ENCODE measurements around the gene PPP1CB.

DNA sequence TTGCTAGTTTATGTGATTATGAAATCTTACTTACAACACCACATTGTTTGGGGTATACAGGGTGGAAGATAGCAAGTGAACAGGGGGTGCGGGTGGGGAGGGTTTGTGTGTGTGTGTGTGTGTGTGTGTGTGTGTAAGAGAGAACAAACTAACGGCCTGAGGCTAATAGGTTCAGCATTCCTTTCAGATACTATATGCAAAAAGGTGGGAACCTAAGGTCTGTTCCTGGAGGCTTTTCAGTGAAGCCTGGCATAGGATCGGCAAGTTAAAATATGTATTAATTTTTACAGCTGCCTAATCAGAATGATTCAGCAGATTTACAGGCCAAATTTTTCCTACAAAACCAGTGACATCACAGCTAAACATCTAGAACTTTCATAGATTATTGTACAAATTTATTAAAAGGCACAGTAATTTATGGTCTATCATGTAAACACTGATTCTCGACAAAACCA, 51.4 kb downstream of the PPP1CB start:
- TF ChIP-seq, protein P1, sequence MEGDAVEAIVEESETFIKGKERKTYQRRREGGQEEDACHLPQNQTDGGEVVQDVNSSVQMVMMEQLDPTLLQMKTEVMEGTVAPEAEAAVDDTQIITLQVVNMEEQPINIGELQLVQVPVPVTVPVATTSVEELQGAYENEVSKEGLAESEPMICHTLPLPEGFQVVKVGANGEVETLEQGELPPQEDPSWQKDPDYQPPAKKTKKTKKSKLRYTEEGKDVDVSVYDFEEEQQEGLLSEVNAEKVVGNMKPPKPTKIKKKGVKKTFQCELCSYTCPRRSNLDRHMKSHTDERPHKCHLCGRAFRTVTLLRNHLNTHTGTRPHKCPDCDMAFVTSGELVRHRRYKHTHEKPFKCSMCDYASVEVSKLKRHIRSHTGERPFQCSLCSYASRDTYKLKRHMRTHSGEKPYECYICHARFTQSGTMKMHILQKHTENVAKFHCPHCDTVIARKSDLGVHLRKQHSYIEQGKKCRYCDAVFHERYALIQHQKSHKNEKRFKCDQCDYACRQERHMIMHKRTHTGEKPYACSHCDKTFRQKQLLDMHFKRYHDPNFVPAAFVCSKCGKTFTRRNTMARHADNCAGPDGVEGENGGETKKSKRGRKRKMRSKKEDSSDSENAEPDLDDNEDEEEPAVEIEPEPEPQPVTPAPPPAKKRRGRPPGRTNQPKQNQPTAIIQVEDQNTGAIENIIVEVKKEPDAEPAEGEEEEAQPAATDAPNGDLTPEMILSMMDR (IDR thresholded peaks at IDR 0.05; ENCODE audit: poor library complexity), result no peak
- TF ChIP-seq EZH2 (IDR thresholded peaks at IDR 0.05; ENCODE audit: borderline replicate concordance), result no peak

Measured in hepatocyte (in vitro differentiated cells).